Testis (tissue), 2 donors: ENCODE results near the gene SUSD2.

Experiments
- CTCF ChIP-seq, 3 experiments: fragments of 450-650 bp in 2 of 3; fragments of 200-600 bp in 1 of 3; sonication (generic) in 1 of 3; IDR thresholded peaks; one replicate each; pipeline ENCODE4 v1.5.1; 2016 to 2019; ENCODE audit warnings: antibody characterized with exemption in 3 of 3, mild to moderate bottlenecking in 2 of 3, moderate library complexity in 1 of 3
- POLR2A ChIP-seq: fragments of 450-650 bp; IDR thresholded peaks from one replicate; pipeline ENCODE4 v1.6.1; 2017; ENCODE audit warnings: antibody characterized with exemption, mild to moderate bottlenecking, moderate library complexity

DNA sequence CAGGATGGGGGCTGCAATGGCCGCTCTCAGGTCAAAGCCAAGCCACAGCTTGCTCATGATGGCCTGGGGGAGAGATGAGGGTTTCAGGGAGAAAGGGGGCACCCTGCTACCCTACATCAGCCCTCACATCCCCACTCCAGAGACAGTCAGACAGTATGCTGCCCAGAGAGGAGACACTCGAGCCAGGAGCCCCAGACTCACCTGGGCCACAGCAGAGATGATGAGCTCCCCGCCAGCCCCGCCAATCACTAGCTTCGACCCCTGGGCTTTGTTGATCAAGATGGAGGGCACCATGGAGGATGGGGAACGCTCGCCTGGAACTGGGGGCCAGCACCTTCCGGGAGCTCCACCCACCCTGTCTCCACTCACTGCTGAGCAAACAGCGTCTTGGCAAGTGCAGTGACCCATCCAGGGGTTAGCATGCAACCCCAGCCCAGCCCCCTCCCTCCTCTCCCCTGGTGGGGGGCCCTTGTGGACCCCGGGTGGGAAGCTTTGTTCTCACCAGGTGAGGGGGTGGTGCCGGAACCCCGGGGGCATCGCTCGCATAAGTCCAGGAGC lies 43.8 kb downstream of the SUSD2 start:
- TF ChIP-seq POLR2A (no peak), CTCF (IDR thresholded peaks at IDR 0.05) (no peak)
